Bronchial epithelial cell (primary cell): ENCODE data around the gene YBEY. TPM values are rescaled to one million over a fixed set of nuclear protein-coding genes. Genes with fewer than 3 reads are reported as not detected.

Experiments used
- DNase-seq: peaks from one replicate; pipeline ENCODE4 v3.0.0-alpha.2; 2010; ENCODE audit warnings: low read depth
- FAIRE-seq: peaks from 2 replicates; lab custom pipeline; 2011; peaks lifted over from hg19 to GRCh38; lab: Jason Lieb, UNC
- H3K27me3 ChIP-seq: 2 replicates; pipeline ENCODE4 v1.5.1; 2011; ENCODE audit warnings: low read length; ENCODE audit not compliant: control insufficient read depth, insufficient read depth
- H3K36me3 ChIP-seq: 2 replicates; pipeline ENCODE4 v1.5.1; 2011; ENCODE audit warnings: low read length; ENCODE audit not compliant: control insufficient read depth, insufficient read depth
- H3K4me3 ChIP-seq: 2 replicates; pipeline ENCODE4 v1.5.1; 2011; ENCODE audit warnings: mild to moderate bottlenecking, low read depth, low read length, control low read depth
- total RNA-seq: library from RNA; depleted of rRNA; stranded (reverse); fragments of >200 nt; gene quantifications from 2 replicates; pipeline ENCODE4 v1.2.1, GENCODE V29; 2014
- TF ChIP-seq, protein P1 (sequence below): IDR thresholded peaks from 2 replicates; pipeline ENCODE4 v1.5.1; 2011; ENCODE audit warnings: mild to moderate bottlenecking, moderate library complexity, low read length, control low read depth, inconsistent platforms; ENCODE audit not compliant: insufficient read depth, severe bottlenecking

Gene YBEY
- total RNA-seq, 1 donor from 2014 or later, result 17.4 TPM

DNA sequence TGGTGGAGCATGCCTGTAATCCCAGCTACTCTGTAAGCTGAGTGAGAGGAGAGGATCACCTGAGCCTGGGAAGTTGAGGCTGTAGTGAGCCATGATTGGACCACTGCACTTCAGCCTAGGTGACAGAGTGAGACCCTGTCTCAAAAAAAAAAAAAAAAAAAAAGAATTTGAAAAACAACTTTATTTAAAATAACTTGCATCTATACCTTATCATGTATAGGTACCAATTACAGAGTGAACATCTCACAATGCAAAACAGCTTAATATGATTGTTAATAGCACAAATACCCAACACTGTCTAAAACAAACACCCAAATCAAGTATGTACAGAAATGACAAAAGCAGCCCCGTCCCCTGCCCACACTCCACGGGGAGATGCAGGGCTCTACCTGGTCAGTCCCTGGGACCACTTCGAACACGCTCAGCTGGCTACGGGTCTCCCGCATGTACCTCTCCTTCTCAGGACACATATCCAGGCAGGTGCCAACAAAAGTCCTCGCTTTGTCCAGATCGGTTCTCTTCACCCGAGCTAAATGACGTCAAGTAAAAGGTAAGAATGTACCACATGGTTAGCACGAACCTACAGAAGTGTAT lies 11.2 kb upstream of the YBEY start:
- Histone ChIP-seq H3K4me3 (no peak overlapping the region), H3K36me3 (peaks cover 33% of the 10 kb centered on the region), H3K27me3 (no peaks in the 10 kb centered on the region)
- FAIRE-seq (no peak), DNase-seq (no peak)
- TF ChIP-seq, protein P1, sequence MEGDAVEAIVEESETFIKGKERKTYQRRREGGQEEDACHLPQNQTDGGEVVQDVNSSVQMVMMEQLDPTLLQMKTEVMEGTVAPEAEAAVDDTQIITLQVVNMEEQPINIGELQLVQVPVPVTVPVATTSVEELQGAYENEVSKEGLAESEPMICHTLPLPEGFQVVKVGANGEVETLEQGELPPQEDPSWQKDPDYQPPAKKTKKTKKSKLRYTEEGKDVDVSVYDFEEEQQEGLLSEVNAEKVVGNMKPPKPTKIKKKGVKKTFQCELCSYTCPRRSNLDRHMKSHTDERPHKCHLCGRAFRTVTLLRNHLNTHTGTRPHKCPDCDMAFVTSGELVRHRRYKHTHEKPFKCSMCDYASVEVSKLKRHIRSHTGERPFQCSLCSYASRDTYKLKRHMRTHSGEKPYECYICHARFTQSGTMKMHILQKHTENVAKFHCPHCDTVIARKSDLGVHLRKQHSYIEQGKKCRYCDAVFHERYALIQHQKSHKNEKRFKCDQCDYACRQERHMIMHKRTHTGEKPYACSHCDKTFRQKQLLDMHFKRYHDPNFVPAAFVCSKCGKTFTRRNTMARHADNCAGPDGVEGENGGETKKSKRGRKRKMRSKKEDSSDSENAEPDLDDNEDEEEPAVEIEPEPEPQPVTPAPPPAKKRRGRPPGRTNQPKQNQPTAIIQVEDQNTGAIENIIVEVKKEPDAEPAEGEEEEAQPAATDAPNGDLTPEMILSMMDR, result no peak

DNA sequence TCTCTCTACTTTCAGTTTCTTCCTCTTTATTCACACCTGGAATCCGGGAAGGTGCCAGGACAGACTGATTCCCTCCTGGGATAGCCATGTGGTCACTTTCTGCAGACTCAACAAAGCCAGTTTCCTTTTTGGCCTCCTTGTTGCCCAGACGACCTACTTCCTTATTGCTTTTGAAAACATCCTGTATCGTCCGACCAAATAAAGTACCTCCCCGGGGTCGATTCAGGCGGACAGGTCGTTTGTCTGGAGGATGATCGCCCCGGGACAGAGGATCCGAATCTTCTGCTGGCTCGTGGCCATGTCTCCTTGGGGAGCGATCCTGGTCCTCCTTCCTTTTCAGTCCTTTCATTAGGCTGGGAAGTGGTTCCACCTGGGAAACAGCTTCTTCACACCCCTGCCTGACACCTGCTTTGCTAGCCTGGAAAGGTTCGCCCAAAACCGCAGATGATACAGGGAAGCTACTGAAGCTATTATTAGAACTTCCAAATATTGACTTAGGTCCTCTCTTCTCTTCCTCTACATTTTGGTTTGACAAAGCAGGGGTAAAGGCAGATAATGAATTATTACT lies 2.0 kb upstream of the YBEY start:
- FAIRE-seq (no peak), DNase-seq (no peak)
- TF ChIP-seq, protein P1, result no peak
- Histone ChIP-seq H3K36me3 (peaks cover 15% of the 10 kb centered on the region), H3K4me3 (no peak overlapping the region), H3K27me3 (no peaks in the 10 kb centered on the region)

DNA sequence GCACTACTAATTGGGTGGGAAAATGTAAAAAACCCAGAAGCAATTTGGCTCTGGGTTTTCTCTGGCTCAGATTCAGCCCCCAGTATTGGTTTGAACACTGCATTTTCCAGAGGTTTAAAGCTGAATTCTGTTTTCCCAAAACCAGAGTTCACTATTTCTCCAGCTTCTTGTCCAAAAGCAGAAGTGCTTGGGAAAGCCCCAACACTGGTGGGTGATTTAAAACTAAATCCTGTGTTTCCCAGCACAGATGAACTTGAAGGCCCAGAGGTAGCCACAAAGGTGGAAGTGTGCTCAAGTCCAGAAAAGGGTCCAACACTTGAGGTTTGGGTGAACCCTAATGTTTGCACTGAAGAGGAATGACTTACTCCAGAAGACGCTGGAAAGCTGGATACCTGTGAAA lies 1.4 kb upstream of the YBEY start:
- H3K4me3 ChIP-seq, result no peak overlapping the region
- no peak for FAIRE-seq
- TF ChIP-seq, protein P1, result no peak

DNA sequence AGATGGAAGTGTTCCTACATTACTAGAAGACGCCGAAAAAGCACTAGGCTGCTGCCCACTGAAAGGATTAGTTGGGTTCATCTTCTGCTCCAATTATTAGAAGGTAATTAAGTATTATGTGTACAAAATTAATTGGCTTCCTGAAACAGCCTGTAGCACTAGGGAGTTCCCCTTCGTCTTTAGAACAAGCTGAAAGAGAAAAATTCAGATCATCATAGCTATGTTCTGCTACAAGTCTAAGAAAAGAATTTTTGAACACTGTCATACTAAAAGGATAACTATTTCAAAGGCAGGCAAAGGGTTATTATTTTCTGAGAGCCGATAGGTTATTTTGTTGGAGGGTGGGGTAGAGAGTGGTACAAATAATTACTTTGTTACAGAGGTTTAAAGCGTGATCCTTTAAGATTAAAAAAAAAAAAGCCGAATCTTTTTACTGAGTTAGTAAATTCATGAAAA lies 908 bp upstream of the YBEY start, which contains the start of gene MCM3AP:
Gene MCM3AP, minus strand, starts transcription at position 406 of the 456 bp plus-strand sequence. Its CDS starts 325 bp downstream, at position 81.
- FAIRE-seq (no peak), DNase-seq (no peak)
- TF ChIP-seq, protein P1, result no peak
- Histone ChIP-seq H3K27me3 (no peaks in the 10 kb centered on the region), H3K4me3 (peak within 1 kb of the TSS; percentile 78), H3K36me3 (peaks cover 7% of the 10 kb centered on the region)

More for the DNA sequence above, 1.4 kb upstream of the YBEY start:
- Histone ChIP-seq H3K27me3 (no peaks in the 10 kb centered on the region), H3K36me3 (peaks cover 10% of the 10 kb centered on the region)
- DNase-seq, result no peak

DNA sequence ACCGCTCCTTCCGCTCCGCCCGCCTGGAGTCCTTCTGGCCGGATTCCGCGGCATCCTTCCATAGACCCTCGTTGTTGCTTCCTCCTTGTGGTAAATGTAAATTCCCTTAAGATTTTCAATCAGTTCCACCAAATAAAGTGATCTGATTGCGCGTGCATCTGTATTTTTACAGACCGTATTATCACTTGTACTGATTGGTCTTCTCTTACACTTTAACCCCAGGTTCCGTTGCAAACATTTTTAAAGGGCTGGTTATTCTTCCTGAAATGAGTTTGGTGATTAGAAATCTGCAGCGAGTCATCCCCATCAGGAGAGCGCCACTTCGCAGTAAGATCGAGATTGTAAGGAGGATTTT lies 483 bp downstream of the YBEY start:
- DNase-seq, result no peak
- TF ChIP-seq, protein P1, result no peak
- Histone ChIP-seq H3K4me3 (peak overlapping the region; percentile 78), H3K27me3 (no peaks in the 10 kb centered on the region), H3K36me3 (peaks cover 4% of the 10 kb centered on the region)
- FAIRE-seq, result no peak
